Mucosa of stomach (tissue), 1 donor: ENCODE data around the gene SEZ6L.

Experiments used
- H3K27me3 ChIP-seq: one replicate; pipeline ENCODE4 v1.7.0; 2013; ENCODE audit warnings: mild to moderate bottlenecking, low read length; ENCODE audit not compliant: control insufficient read depth, insufficient read depth
- H3K36me3 ChIP-seq: one replicate; pipeline ENCODE4 v1.7.0; 2013; ENCODE audit warnings: low read length; ENCODE audit not compliant: control insufficient read depth, insufficient read depth
- H3K4me1 ChIP-seq: one replicate; pipeline ENCODE4 v1.7.0; 2013; ENCODE audit warnings: mild to moderate bottlenecking, low read length; ENCODE audit not compliant: control insufficient read depth, insufficient read depth
- H3K4me3 ChIP-seq: one replicate; pipeline ENCODE4 v1.7.0; 2013; ENCODE audit warnings: low read length
- H3K9ac ChIP-seq: one replicate; pipeline ENCODE4 v1.7.0; 2013; ENCODE audit warnings: mild to moderate bottlenecking, low read length, moderate library complexity
- H3K9me3 ChIP-seq: one replicate; pipeline ENCODE4 v1.7.0; 2013; ENCODE audit warnings: mild to moderate bottlenecking, low read length, moderate library complexity; ENCODE audit not compliant: control insufficient read depth
- donor health status: Pancreatic carcinoma.

SEZ6L gene

GRCh38 chr22:26287382-26288225 is 118.3 kb downstream of the SEZ6L start:
- H3K4me1 ChIP-seq: no peaks in the 10 kb centered on the region
- no peaks in the 10 kb centered on the region for H3K27me3 ChIP-seq
- no peak overlapping the region for H3K9ac ChIP-seq
- no peak overlapping the region for H3K4me3 ChIP-seq
- H3K36me3 ChIP-seq: no peaks in the 10 kb centered on the region
- H3K9me3 ChIP-seq: no peaks in the 10 kb centered on the region

GRCh38 chr22:26289611-26290101 is 120.4 kb downstream of the SEZ6L start:
- Histone ChIP-seq H3K36me3 (no peaks in the 10 kb centered on the region), H3K4me1 (no peaks in the 10 kb centered on the region), H3K9me3 (no peaks in the 10 kb centered on the region), H3K4me3 (no peak overlapping the region), H3K27me3 (no peaks in the 10 kb centered on the region), H3K9ac (no peak overlapping the region)

GRCh38 chr22:26291940-26292666 is 122.8 kb downstream of the SEZ6L start:
- no peaks in the 10 kb centered on the region for H3K36me3 ChIP-seq
- no peaks in the 10 kb centered on the region for H3K4me1 ChIP-seq
- no peak overlapping the region for H3K4me3 ChIP-seq
- no peaks in the 10 kb centered on the region for H3K9me3 ChIP-seq
- no peak overlapping the region for H3K9ac ChIP-seq
- no peaks in the 10 kb centered on the region for H3K27me3 ChIP-seq

- H3K9ac ChIP-seq: no peak overlapping the region
- H3K27me3 ChIP-seq: no peaks in the 10 kb centered on the region
- H3K4me1 ChIP-seq: no peaks in the 10 kb centered on the region
- no peaks in the 10 kb centered on the region for H3K36me3 ChIP-seq
- no peaks in the 10 kb centered on the region for H3K9me3 ChIP-seq
- no peak overlapping the region for H3K4me3 ChIP-seq
Observed at GRCh38 chr22:26292667-26292995, 123.4 kb downstream of the SEZ6L start.

GRCh38 chr22:26295563-26296126 is 126.4 kb downstream of the SEZ6L start:
- Histone ChIP-seq H3K9me3 (no peaks in the 10 kb centered on the region), H3K4me1 (no peaks in the 10 kb centered on the region), H3K36me3 (no peaks in the 10 kb centered on the region), H3K27me3 (no peaks in the 10 kb centered on the region), H3K4me3 (no peak overlapping the region), H3K9ac (no peak overlapping the region)

GRCh38 chr22:26298605-26299310 is 129.5 kb downstream of the SEZ6L start:
- H3K4me3 ChIP-seq: no peak overlapping the region
- no peaks in the 10 kb centered on the region for H3K36me3 ChIP-seq
- H3K9ac ChIP-seq: no peak overlapping the region
- no peaks in the 10 kb centered on the region for H3K27me3 ChIP-seq
- H3K4me1 ChIP-seq: no peaks in the 10 kb centered on the region
- no peaks in the 10 kb centered on the region for H3K9me3 ChIP-seq

GRCh38 chr22:26302726-26303125 is 133.5 kb downstream of the SEZ6L start:
- Histone ChIP-seq H3K4me3 (no peak overlapping the region), H3K36me3 (no peaks in the 10 kb centered on the region), H3K9me3 (no peaks in the 10 kb centered on the region), H3K4me1 (no peaks in the 10 kb centered on the region), H3K9ac (no peak overlapping the region), H3K27me3 (no peaks in the 10 kb centered on the region)

GRCh38 chr22:26303475-26303874 is 134.2 kb downstream of the SEZ6L start:
- no peak overlapping the region for H3K4me3 ChIP-seq
- H3K9ac ChIP-seq: no peak overlapping the region
- H3K27me3 ChIP-seq: no peaks in the 10 kb centered on the region
- H3K36me3 ChIP-seq: no peaks in the 10 kb centered on the region
- no peaks in the 10 kb centered on the region for H3K4me1 ChIP-seq
- H3K9me3 ChIP-seq: no peaks in the 10 kb centered on the region

GRCh38 chr22:26304730-26305129 is 135.5 kb downstream of the SEZ6L start:
- Histone ChIP-seq H3K9ac (no peak overlapping the region), H3K4me3 (no peak overlapping the region), H3K27me3 (no peaks in the 10 kb centered on the region), H3K36me3 (no peaks in the 10 kb centered on the region), H3K4me1 (no peaks in the 10 kb centered on the region), H3K9me3 (no peaks in the 10 kb centered on the region)

GRCh38 chr22:26308467-26308866 is 139.2 kb downstream of the SEZ6L start:
- Histone ChIP-seq H3K36me3 (no peaks in the 10 kb centered on the region), H3K9me3 (no peaks in the 10 kb centered on the region), H3K9ac (no peak overlapping the region), H3K4me3 (no peak overlapping the region), H3K27me3 (no peaks in the 10 kb centered on the region), H3K4me1 (no peaks in the 10 kb centered on the region)

- H3K27me3 ChIP-seq: no peaks in the 10 kb centered on the region
- H3K36me3 ChIP-seq: no peaks in the 10 kb centered on the region
- H3K4me1 ChIP-seq: no peaks in the 10 kb centered on the region
- H3K4me3 ChIP-seq: no peak overlapping the region
- no peak overlapping the region for H3K9ac ChIP-seq
- no peaks in the 10 kb centered on the region for H3K9me3 ChIP-seq
Observed at GRCh38 chr22:26310616-26311015, 141.4 kb downstream of the SEZ6L start.

- Histone ChIP-seq H3K27me3 (no peaks in the 10 kb centered on the region), H3K9ac (no peak overlapping the region), H3K4me3 (no peak overlapping the region), H3K9me3 (no peaks in the 10 kb centered on the region), H3K36me3 (no peaks in the 10 kb centered on the region), H3K4me1 (no peaks in the 10 kb centered on the region)
Observed at GRCh38 chr22:26313291-26313690, 144.0 kb downstream of the SEZ6L start.
